Measurements from ENCODE around the gene WFDC10A. TPM values are rescaled to one million over a fixed set of nuclear protein-coding genes. Genes with fewer than 3 reads are reported as not detected.

Gene WFDC10A
- total and polyA plus RNA-seq, 2 donors (not counting 3 experiments of a cell fraction or from before 2014, with no cell fraction given): not detected

- POLR2A ChIA-PET: no interaction called here
- FAIRE-seq (no peak), DNase-seq (ENCODE audit: low read depth, low spot score) (no peak)
- Histone ChIP-seq H3K4me2 (ENCODE audit: insufficient read depth, low read length) (no peak overlapping the region), H3K4me3 (replicated peaks in 1 of 3; ENCODE audit: insufficient read depth in 1 of 3, low read depth in 1 of 3, low read length in 3 of 3) (no peak overlapping the region), H3K9me1 (replicated peaks; ENCODE audit: control insufficient read depth, extremely low read depth, insufficient read depth, low read length) (no peaks in the 10 kb centered on the region), H3K27ac (ENCODE audit: insufficient read depth, low read depth, low read length) (no peak overlapping the region), H3K27me3 (ENCODE audit: control insufficient read depth in 2 of 2, insufficient read depth in 2 of 2, low read length in 2 of 2) (no peaks in the 10 kb centered on the region), H3K4me1 (ENCODE audit: control insufficient read depth, extremely low read depth, insufficient read depth, low read length) (no peaks in the 10 kb centered on the region), H3K36me3 (ENCODE audit: control insufficient read depth in 2 of 2, extremely low read depth in 1 of 2, insufficient read depth in 2 of 2, low read length in 2 of 2) (no peaks in the 10 kb centered on the region), H2AFZ (ENCODE audit: low read depth, low read length) (no peak overlapping the region), H3K9me3 (replicated peaks; ENCODE audit: control insufficient read depth, insufficient read depth, low read length) (no peaks in the 10 kb centered on the region), H3K9ac (replicated peaks; ENCODE audit: extremely low read depth, insufficient read depth, low read length) (no peak overlapping the region), H4K20me1 (replicated peaks; ENCODE audit: control insufficient read depth, extremely low read depth, insufficient read depth, low read length) (no peaks in the 10 kb centered on the region), H3K79me2 (ENCODE audit: control insufficient read depth, insufficient read depth, low read length) (no peaks in the 10 kb centered on the region)
- CTCF ChIA-PET: interaction anchor here (1.1 to 2.5 kb wide), 2 partner anchors 176 to 276 kb away, joined by 3 to 15 read pairs; no protein-coding TSS in a partner anchor
- no peak for TF ChIP-seq MYC (IDR thresholded peaks at IDR 0.05; ENCODE audit: low read depth, low read length)
- TF ChIP-seq JUN (IDR thresholded peaks at IDR 0.05; ENCODE audit: borderline replicate concordance, insufficient read depth, insufficient read length, low read depth): no peak
- TF ChIP-seq EZH2 (IDR thresholded peaks at IDR 0.05; ENCODE audit: borderline replicate concordance, low read depth, low read length, severe bottlenecking): no peak
- no peak for TF ChIP-seq FOS (IDR thresholded peaks at IDR 0.05; ENCODE audit: borderline replicate concordance, insufficient read depth, low read length)
- no peak for TF ChIP-seq GATA2 (IDR thresholded peaks at IDR 0.05; ENCODE audit: insufficient read depth, insufficient read length, low read depth, low read length)
- no peak for TF ChIP-seq MAX (IDR thresholded peaks at IDR 0.05; ENCODE audit: insufficient read depth, insufficient read length)
- TF ChIP-seq POLR2A (IDR thresholded peaks at IDR 0.05; ENCODE audit: low read depth, low read length): no peak
- no peak for TF ChIP-seq CTCF (IDR thresholded peaks at IDR 0.05; ENCODE audit: extremely low read depth in 1 of 2, insufficient read depth in 1 of 2, low read depth in 1 of 2, low read length in 2 of 2)
- no peak for TF ChIP-seq POLR2AphosphoS5 (IDR thresholded peaks at IDR 0.05; ENCODE audit: insufficient read depth, low read depth, low read length)
- intact Hi-C loops (cut with micrococcal nuclease) (no loop called here), dilution Hi-C loops (cut with MboI; ENCODE audit: extremely low pct_ligation_motif_present, low sequenced_read_pairs) (no loop called here)
- no TSS peak for BruUV-seq (replicated peaks)
Measured at GRCh38 chr20:45595235-45595634, 34.3 kb upstream of the WFDC10A start.
